DND-41 (cell line): ENCODE results near the gene GBE1.

Source experiments
- CTCF ChIP-seq: IDR thresholded peaks from 2 replicates; pipeline ENCODE4 v1.5.1; 2012; ENCODE audit warnings: borderline replicate concordance, low read length, moderate library complexity, mild to moderate bottlenecking; ENCODE audit not compliant: poor library complexity, severe bottlenecking; ENCODE audit errors: extremely low read depth
- EZH2 ChIP-seq: IDR thresholded peaks from 3 replicates; pipeline ENCODE4 v1.6.1; 2012; ENCODE audit warnings: borderline replicate concordance, low read depth, mild to moderate bottlenecking, moderate library complexity, low read length, inconsistent platforms; ENCODE audit not compliant: severe bottlenecking

GRCh38 chr3:81443457-81443782, 318.0 kb downstream of the GBE1 start:
- no peak for TF ChIP-seq EZH2
- TF ChIP-seq CTCF: no peak
